ENCODE measurements around the gene PLXNA2.
A peak's percentile ranks its signal among the peaks of the same experiment; 100 is the strongest.

DNA sequence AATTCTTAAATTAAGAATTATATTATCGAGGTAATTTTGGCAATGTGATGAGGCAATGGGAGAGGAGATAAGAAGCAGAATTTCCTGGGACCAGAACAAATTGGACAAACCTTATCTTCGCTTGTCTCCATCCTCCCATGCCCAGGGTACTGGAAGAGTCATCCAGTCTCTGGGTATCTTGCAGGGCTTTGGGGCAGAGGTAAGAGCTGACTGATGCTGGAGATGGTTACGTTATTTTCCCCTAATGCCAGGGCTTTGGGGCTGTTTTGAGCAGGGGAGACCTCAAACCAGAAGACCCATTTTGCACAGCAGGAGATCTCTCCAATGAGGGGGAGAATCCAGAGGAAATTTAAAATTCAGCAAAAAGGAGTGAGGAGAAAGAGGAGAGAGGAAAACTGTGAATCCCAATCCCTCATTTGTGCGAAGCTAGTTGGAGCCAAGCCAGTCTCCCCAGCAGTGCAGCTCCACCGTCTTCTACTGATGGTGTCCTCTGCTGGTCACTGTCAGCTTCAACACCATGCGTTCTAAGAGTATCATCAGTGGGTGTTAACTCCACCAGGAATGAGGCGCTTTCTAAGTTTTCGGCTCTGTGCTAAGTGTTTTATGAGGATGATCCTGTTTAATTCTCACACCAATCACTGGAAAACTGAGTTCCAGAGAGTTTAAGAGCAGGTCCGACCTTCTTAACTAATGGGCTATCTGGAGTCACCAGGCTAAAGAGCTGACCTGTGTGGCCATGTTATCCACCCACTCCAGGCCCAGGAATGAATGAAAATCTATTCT is 246.5 kb downstream of the PLXNA2 start:
- TF ChIP-seq CHCHD3 (CRISPR knock-in tag; IDR thresholded peaks at IDR 0.05) (no peak), KDM1A (CRISPR knock-in tag; IDR thresholded peaks at IDR 0.05) (no peak), ZNF335 (CRISPR knock-in tag; IDR thresholded peaks at IDR 0.05) (no peak), KLF9 (CRISPR knock-in tag; IDR thresholded peaks at IDR 0.05; ENCODE audit: low read depth) (no peak), JUN (CRISPR knock-in tag; IDR thresholded peaks at IDR 0.05) (no peak), ZNF558 (CRISPR knock-in tag; IDR thresholded peaks at IDR 0.05; ENCODE audit: borderline replicate concordance) (no peak), RELA (CRISPR knock-in tag; IDR thresholded peaks at IDR 0.05) (no peak), JUND (CRISPR knock-in tag; IDR thresholded peaks at IDR 0.05) (no peak), MTF1 (CRISPR knock-in tag; IDR thresholded peaks at IDR 0.05) (no peak)
- TF ChIP-seq, protein P1, sequence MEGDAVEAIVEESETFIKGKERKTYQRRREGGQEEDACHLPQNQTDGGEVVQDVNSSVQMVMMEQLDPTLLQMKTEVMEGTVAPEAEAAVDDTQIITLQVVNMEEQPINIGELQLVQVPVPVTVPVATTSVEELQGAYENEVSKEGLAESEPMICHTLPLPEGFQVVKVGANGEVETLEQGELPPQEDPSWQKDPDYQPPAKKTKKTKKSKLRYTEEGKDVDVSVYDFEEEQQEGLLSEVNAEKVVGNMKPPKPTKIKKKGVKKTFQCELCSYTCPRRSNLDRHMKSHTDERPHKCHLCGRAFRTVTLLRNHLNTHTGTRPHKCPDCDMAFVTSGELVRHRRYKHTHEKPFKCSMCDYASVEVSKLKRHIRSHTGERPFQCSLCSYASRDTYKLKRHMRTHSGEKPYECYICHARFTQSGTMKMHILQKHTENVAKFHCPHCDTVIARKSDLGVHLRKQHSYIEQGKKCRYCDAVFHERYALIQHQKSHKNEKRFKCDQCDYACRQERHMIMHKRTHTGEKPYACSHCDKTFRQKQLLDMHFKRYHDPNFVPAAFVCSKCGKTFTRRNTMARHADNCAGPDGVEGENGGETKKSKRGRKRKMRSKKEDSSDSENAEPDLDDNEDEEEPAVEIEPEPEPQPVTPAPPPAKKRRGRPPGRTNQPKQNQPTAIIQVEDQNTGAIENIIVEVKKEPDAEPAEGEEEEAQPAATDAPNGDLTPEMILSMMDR (CRISPR knock-in tag; IDR thresholded peaks at IDR 0.05), result peak; percentile 82
- TF ChIP-seq, protein P2, sequence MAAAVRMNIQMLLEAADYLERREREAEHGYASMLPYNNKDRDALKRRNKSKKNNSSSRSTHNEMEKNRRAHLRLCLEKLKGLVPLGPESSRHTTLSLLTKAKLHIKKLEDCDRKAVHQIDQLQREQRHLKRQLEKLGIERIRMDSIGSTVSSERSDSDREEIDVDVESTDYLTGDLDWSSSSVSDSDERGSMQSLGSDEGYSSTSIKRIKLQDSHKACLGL (CRISPR knock-in tag; IDR thresholded peaks at IDR 0.05), result no peak
- TF ChIP-seq, protein P3, sequence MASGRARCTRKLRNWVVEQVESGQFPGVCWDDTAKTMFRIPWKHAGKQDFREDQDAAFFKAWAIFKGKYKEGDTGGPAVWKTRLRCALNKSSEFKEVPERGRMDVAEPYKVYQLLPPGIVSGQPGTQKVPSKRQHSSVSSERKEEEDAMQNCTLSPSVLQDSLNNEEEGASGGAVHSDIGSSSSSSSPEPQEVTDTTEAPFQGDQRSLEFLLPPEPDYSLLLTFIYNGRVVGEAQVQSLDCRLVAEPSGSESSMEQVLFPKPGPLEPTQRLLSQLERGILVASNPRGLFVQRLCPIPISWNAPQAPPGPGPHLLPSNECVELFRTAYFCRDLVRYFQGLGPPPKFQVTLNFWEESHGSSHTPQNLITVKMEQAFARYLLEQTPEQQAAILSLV (CRISPR knock-in tag; IDR thresholded peaks at IDR 0.05; ENCODE audit: borderline replicate concordance), result no peak
- TF ChIP-seq, protein P4, sequence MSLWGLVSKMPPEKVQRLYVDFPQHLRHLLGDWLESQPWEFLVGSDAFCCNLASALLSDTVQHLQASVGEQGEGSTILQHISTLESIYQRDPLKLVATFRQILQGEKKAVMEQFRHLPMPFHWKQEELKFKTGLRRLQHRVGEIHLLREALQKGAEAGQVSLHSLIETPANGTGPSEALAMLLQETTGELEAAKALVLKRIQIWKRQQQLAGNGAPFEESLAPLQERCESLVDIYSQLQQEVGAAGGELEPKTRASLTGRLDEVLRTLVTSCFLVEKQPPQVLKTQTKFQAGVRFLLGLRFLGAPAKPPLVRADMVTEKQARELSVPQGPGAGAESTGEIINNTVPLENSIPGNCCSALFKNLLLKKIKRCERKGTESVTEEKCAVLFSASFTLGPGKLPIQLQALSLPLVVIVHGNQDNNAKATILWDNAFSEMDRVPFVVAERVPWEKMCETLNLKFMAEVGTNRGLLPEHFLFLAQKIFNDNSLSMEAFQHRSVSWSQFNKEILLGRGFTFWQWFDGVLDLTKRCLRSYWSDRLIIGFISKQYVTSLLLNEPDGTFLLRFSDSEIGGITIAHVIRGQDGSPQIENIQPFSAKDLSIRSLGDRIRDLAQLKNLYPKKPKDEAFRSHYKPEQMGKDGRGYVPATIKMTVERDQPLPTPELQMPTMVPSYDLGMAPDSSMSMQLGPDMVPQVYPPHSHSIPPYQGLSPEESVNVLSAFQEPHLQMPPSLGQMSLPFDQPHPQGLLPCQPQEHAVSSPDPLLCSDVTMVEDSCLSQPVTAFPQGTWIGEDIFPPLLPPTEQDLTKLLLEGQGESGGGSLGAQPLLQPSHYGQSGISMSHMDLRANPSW (CRISPR knock-in tag; IDR thresholded peaks at IDR 0.05; ENCODE audit: borderline replicate concordance), result no peak
- TF ChIP-seq, protein P5, sequence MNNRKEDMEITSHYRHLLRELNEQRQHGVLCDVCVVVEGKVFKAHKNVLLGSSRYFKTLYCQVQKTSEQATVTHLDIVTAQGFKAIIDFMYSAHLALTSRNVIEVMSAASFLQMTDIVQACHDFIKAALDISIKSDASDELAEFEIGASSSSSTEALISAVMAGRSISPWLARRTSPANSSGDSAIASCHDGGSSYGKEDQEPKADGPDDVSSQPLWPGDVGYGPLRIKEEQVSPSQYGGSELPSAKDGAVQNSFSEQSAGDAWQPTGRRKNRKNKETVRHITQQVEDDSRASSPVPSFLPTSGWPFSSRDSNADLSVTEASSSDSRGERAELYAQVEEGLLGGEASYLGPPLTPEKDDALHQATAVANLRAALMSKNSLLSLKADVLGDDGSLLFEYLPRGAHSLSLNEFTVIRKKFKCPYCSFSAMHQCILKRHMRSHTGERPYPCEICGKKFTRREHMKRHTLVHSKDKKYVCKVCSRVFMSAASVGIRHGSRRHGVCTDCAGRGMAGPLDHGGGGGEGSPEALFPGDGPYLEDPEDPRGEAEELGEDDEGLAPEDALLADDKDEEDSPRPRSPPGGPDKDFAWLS (CRISPR knock-in tag; IDR thresholded peaks at IDR 0.05; ENCODE audit: borderline replicate concordance), result no peak

All from HepG2 (cell line).